MCF 10A (cell line): Measurements from ENCODE around the gene MAGOHB. TPM values are rescaled to one million over a fixed set of nuclear protein-coding genes. Genes with fewer than 3 reads are reported as not detected.
"Not testable (repeated sequence)": the region's sequence is repeated elsewhere in the genome, so short reads cannot be mapped to it uniquely, and the experiment has no call there.

Source experiments
- Bru-seq: library from RNA; stranded (reverse); fragments of 400-500 nt; gene quantifications from one replicate; lab custom pipeline; 2021; lab: Mats Ljungman, UMichigan
- BruChase-seq, 2 experiments: library from RNA; stranded (reverse); fragments of 400-500 nt; gene quantifications; one replicate each; lab custom pipeline; 2021; lab: Mats Ljungman, UMichigan
- BruUV-seq: library from RNA; stranded (reverse); fragments of 400-500 nt; replicated peaks from 2 replicates; lab custom pipeline; 2021; lab: Mats Ljungman, UMichigan
- CTCF ChIA-PET: fragments of 300-600 bp; sonication (Branson Sonifier 250); formaldehyde crosslinking; extraction: SDS; loops from one replicate; lab custom pipeline; 2021; ENCODE audit warnings: antibody characterized with exemption, inconsistent platforms; lab: Yijun Ruan, JAX
- POLR2A ChIA-PET: fragments of 300-600, 350-650 bp; sonication (Branson Sonifier 250); formaldehyde crosslinking; extraction: SDS; loops from one replicate; lab custom pipeline; 2020; ENCODE audit warnings: antibody characterized with exemption, inconsistent platforms; lab: Yijun Ruan, JAX
- DNase-seq: peaks from one replicate; pipeline ENCODE4 v3.0.0-alpha.2; 2018; ENCODE audit not compliant: unreplicated experiment
- H3K27ac Mint-ChIP-seq: one replicate; pipeline ENCODE4 v1.8.0; 2022; ENCODE audit warnings: mild to moderate bottlenecking, low read depth, mixed read lengths; ENCODE audit not compliant: unreplicated experiment
- H3K27me3 Mint-ChIP-seq: one replicate; pipeline ENCODE4 v1.8.0; 2022; ENCODE audit warnings: mixed read lengths; ENCODE audit not compliant: insufficient read depth, unreplicated experiment
- H3K36me3 Mint-ChIP-seq: one replicate; pipeline ENCODE4 v1.8.0; 2022; ENCODE audit warnings: mild to moderate bottlenecking, moderate library complexity, mixed read lengths; ENCODE audit not compliant: insufficient read depth, unreplicated experiment
- H3K4me1 Mint-ChIP-seq: one replicate; pipeline ENCODE4 v1.8.0; 2022; ENCODE audit warnings: mixed read lengths; ENCODE audit not compliant: insufficient read depth, unreplicated experiment
- H3K4me3 Mint-ChIP-seq: one replicate; pipeline ENCODE4 v1.8.0; 2022; ENCODE audit warnings: mild to moderate bottlenecking, moderate library complexity, mixed read lengths; ENCODE audit not compliant: unreplicated experiment
- H3K9me3 Mint-ChIP-seq: one replicate; pipeline ENCODE4 v1.8.0; 2022; ENCODE audit warnings: mixed read lengths; ENCODE audit not compliant: unreplicated experiment
- CTCF ChIP-seq: fragments of 200-600 bp; IDR thresholded peaks from one replicate; pipeline ENCODE4 v1.8.0; 2022; ENCODE audit warnings: antibody characterized with exemption, mild to moderate bottlenecking; ENCODE audit not compliant: unreplicated experiment
- intact Hi-C: fragments of 100-400 bp; cut with micrococcal nuclease; formaldehyde crosslinking; loops from 2 replicates; pipeline ENCODE4 v1.14.1; 2022
- long read RNA-seq: library from polyadenylated mRNA; stranded (forward); transcript quantifications from one replicate; pipeline ENCODE4 v2.0.0, GENCODE V29; 2022
- total RNA-seq: library from RNA; stranded (reverse); gene quantifications from 2 replicates; pipeline ENCODE4 v1.2.3, GENCODE V29; 2022

Gene MAGOHB
- total RNA-seq (36.8 and 44.5 TPM in 2 replicates), Bru-seq, nascent RNA (percentile 93 among the genes with signal in this experiment), BruChase-seq, experiment 1, labeled RNA remaining after a 6-hour chase (percentile 93 among the genes with signal in this experiment), BruChase-seq, experiment 2, labeled RNA remaining after a 2-hour chase (percentile 96 among the genes with signal in this experiment)
- long read RNA-seq, transcript MAGOHB-201 (5 exons, 2,623 nt), result major isoform, 51 of 85 reads
- long read RNA-seq, transcript MAGOHB-208 (6 exons, 1,057 nt), result minor isoform, 5 of 85 reads
- long read RNA-seq, transcript MAGOHB-209 (6 exons, 868 nt), result minor isoform, 7 of 85 reads
- long read RNA-seq, partial matches to known transcripts, result 3 of 85 reads
- long read RNA-seq, other reads (novel, unspliced or antisense), result 18 of 85 reads

- Mint-ChIP-seq H3K27ac (peak within 1 kb of the TSS; percentile 100), H3K36me3 (peaks cover 35% of the 10 kb centered on the region), H3K4me3 (peak within 1 kb of the TSS; percentile 99), H3K9me3 (no peaks in the 10 kb centered on the region), H3K4me1 (peaks cover 26% of the 10 kb centered on the region), H3K27me3 (no peaks in the 10 kb centered on the region)
- no peak for TF ChIP-seq CTCF
- ChIA-PET POLR2A (interaction anchor here (0.6 to 2.3 kb wide), 20 partner anchors 11 to 558 kb away, joined by 3 to 27 read pairs (median 4); partner anchors contain the start of genes SMIM10L1 and YBX3), CTCF (interaction anchor here (1.1 kb wide), 1 partner anchor 65 kb away, joined by 3 read pairs; no protein-coding TSS in a partner anchor)
- BruUV-seq, result TSS peak; percentile 98
- intact Hi-C loops, result loop anchor here (2.0 kb wide), 1 partner anchor 137 kb away; no protein-coding TSS in a partner anchor
- DNase-seq, result peak; percentile 95
These were observed at the start of gene MAGOHB for GRCh38 chr12:10613349-10614055. Gene MAGOHB, minus strand, starts transcription at chr12:10613609. Its CDS starts 77 bp downstream, at chr12:10613532.

- intact Hi-C loops, result no loop called here
- Mint-ChIP-seq H3K36me3 (no peaks in the 10 kb centered on the region), H3K4me1 (no peaks in the 10 kb centered on the region), H3K27me3 (no peaks in the 10 kb centered on the region), H3K27ac (no peak overlapping the region), H3K9me3 (no peaks in the 10 kb centered on the region), H3K4me3 (no peak overlapping the region)
- ChIA-PET CTCF (interaction anchor here (0.6 kb wide), 1 partner anchor 61 kb away, joined by 3 read pairs; no protein-coding TSS in a partner anchor), POLR2A (interaction anchor here (0.6 kb wide), 1 partner anchor 34 kb away, joined by 3 read pairs; no protein-coding TSS in a partner anchor)
- peak; percentile 39 for DNase-seq
- BruUV-seq, result no TSS peak
- TF ChIP-seq CTCF, result no peak
These were observed 47.9 kb upstream of the MAGOHB start for GRCh38 chr12:10661338-10661737.

- H3K9me3 Mint-ChIP-seq, result no peaks in the 10 kb centered on the region
- POLR2A ChIA-PET, result no interaction called here
- no peaks in the 10 kb centered on the region for H3K4me1 Mint-ChIP-seq
- BruUV-seq, result no TSS peak
- no peak overlapping the region for H3K27ac Mint-ChIP-seq
- intact Hi-C loops, result no loop called here
- CTCF ChIA-PET, result no interaction called here
- H3K36me3 Mint-ChIP-seq, result no peaks in the 10 kb centered on the region
- DNase-seq, result no peak
- no peaks in the 10 kb centered on the region for H3K27me3 Mint-ChIP-seq
- no peak overlapping the region for H3K4me3 Mint-ChIP-seq
- TF ChIP-seq CTCF, result no peak
These were observed 40.6 kb upstream of the MAGOHB start for GRCh38 chr12:10654003-10654402.

- no peaks in the 10 kb centered on the region for H3K27me3 Mint-ChIP-seq
- TF ChIP-seq CTCF, result no peak
- H3K36me3 Mint-ChIP-seq, result no peaks in the 10 kb centered on the region
- no TSS peak for BruUV-seq
- no peak overlapping the region for H3K27ac Mint-ChIP-seq
- CTCF ChIA-PET, result no interaction called here
- no peak overlapping the region for H3K4me3 Mint-ChIP-seq
- no peak for DNase-seq
- no peaks in the 10 kb centered on the region for H3K4me1 Mint-ChIP-seq
- POLR2A ChIA-PET, result interaction anchor here (0.7 kb wide), 1 partner anchor 290 kb away, joined by 3 read pairs; no protein-coding TSS in a partner anchor
- intact Hi-C loops, result no loop called here
- peaks cover 8% of the 10 kb centered on the region for H3K9me3 Mint-ChIP-seq
These were observed 38.8 kb upstream of the MAGOHB start for GRCh38 chr12:10652192-10652591.

- H3K4me1 Mint-ChIP-seq, intact Hi-C loops, DNase-seq, H3K4me3 Mint-ChIP-seq, H3K27me3 Mint-ChIP-seq, H3K36me3 Mint-ChIP-seq, BruUV-seq, POLR2A ChIA-PET, H3K27ac Mint-ChIP-seq: not testable (repeated sequence)
- CTCF ChIA-PET, result interaction anchor here (1.2 kb wide), 1 partner anchor 28 kb away, joined by 3 read pairs; no protein-coding TSS in a partner anchor
- peaks cover 24% of the 10 kb centered on the region for H3K9me3 Mint-ChIP-seq
These were observed 33.2 kb upstream of the MAGOHB start for GRCh38 chr12:10646576-10646975.
